Mononuclear cell (primary cell): ENCODE data around the gene MMP21. TPM values are rescaled to one million over a fixed set of nuclear protein-coding genes. Genes with fewer than 3 reads are reported as not detected.

Experiments used
- H3K27me3 ChIP-seq: 2 replicates; pipeline ENCODE4 v1.6.0; 2011; ENCODE audit warnings: low read length, control low read depth; ENCODE audit not compliant: insufficient read depth
- H3K4me1 ChIP-seq: 2 replicates; pipeline ENCODE4 v1.5.1; 2011; ENCODE audit warnings: mild to moderate bottlenecking, low read length, control low read depth; ENCODE audit not compliant: insufficient read depth
- H3K4me3 ChIP-seq: 2 replicates; pipeline ENCODE4 v1.5.1; 2011; ENCODE audit warnings: mild to moderate bottlenecking, low read length, moderate library complexity
- H3K9me3 ChIP-seq: 2 replicates; pipeline ENCODE4 v1.5.1; 2011; ENCODE audit warnings: low read depth, mild to moderate bottlenecking, control low read depth, low read length
- total RNA-seq: library from RNA; depleted of rRNA; stranded (reverse); fragments of >200 nt; gene quantifications from one replicate; pipeline ENCODE4 v1.2.3, GENCODE V29; 2012

The MMP21 gene
- total RNA-seq, 1 donor, result 0.21 TPM

DNA sequence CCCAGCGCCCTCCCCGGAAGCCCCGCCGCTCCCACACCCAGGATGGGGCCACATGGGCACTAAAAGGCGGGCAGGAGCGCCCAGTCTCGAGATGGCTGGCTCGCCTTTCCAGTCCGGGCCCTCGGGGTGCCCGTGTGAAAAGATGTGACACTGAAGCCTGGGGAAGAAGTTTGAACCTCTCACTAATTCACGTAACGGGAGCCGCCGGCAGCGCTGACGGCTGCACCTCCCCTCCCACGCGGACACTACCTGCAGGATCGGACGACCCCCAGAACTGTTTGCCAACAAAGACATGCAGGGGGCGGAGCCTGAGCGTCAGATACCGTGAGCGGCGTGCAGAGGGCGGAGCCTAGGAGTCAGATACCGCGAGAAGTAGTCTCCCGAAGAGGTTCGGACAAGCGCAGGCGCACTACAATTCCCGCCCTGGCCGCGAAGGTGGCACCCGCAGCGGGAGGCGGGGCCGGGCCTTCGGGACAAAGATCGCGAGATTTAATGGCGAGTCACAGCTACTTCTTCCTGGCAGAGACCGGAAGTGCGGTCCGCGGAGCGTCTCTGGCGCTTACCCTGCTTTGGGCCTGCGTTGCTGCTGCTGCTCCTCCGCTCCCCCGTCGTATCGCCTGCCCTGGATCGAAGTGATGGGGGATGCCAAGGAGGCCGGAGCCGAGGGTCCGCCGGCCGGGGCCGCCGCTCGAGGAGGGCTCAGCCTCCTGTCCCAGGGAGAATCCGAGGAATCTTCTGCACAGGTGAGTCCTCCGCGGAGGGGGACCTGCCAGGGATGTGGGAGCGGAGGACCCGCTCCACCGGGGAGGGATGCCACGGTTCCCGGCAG lies 56.2 kb downstream of the MMP21 start, which contains the start of gene EDRF1:
Gene EDRF1, plus strand, starts transcription at position 537 of the 829 bp plus-strand sequence. Its CDS starts 99 bp downstream, at position 636.
- Histone ChIP-seq H3K27me3 (no peaks in the 10 kb centered on the region), H3K9me3 (no peaks in the 10 kb centered on the region), H3K4me3 (peak within 1 kb of the TSS; percentile 76), H3K4me1 (peaks cover 18% of the 10 kb centered on the region)

Other genes with a start within 250 kb of the MMP21 start
- gene TEX36, start 92.7 kb downstream of the MMP21 start, total RNA-seq, result not detected
- gene EDRF1, start 56.1 kb downstream of the MMP21 start, total RNA-seq, result 44.6 TPM
- gene UROS, start 47.4 kb upstream of the MMP21 start, total RNA-seq, result 23.3 TPM
- 30.6 TPM for gene BCCIP, start 47.7 kb upstream of the MMP21 start, total RNA-seq
- 8.3 TPM for gene DHX32, start 105.5 kb upstream of the MMP21 start, total RNA-seq
- gene FANK1, start 120.7 kb upstream of the MMP21 start, total RNA-seq, result 0.21 TPM